ENCODE data around the gene SYNE1. TPM values are rescaled to one million over a fixed set of nuclear protein-coding genes. Genes with fewer than 3 reads are reported as not detected.

The SYNE1 gene
- polyA plus RNA-seq, 1 donor from 2014 or later, result 38.5 TPM

- no peak overlapping the region for H2AFZ ChIP-seq (ENCODE audit: low read depth, low read length)
- no peaks in the 10 kb centered on the region for H4K20me1 ChIP-seq (ENCODE audit: insufficient read depth)
- no peak overlapping the region for H3K27ac ChIP-seq (ENCODE audit: low read length)
Measured at GRCh38 chr6:152461556-152461955, 175.6 kb downstream of the SYNE1 start.

GRCh38 chr6:152458648-152459644, 178.2 kb downstream of the SYNE1 start:
- Histone ChIP-seq H3K27me3 (ENCODE audit: insufficient read depth, low read depth, low read length) (no peaks in the 10 kb centered on the region), H4K20me1 (ENCODE audit: insufficient read depth) (no peaks in the 10 kb centered on the region), H3K27ac (ENCODE audit: low read length) (no peak overlapping the region), H3K79me2 (replicated peaks; ENCODE audit: insufficient read depth, low read length) (no peaks in the 10 kb centered on the region), H3K9ac (ENCODE audit: low read length) (no peak overlapping the region), H2AFZ (ENCODE audit: low read depth, low read length) (no peak overlapping the region), H3K4me3 (ENCODE audit: low read length) (no peak overlapping the region), H3K9me2 (ENCODE audit: insufficient read depth, low read length) (no peaks in the 10 kb centered on the region), H3K36me3 (ENCODE audit: insufficient read depth, low read length) (no peaks in the 10 kb centered on the region), H3K4me2 (ENCODE audit: low read length) (no peak overlapping the region), H3F3A (ENCODE audit: insufficient read depth, low read length, poor library complexity, severe bottlenecking) (no peaks in the 10 kb centered on the region), H3K9me3 (ENCODE audit: low read length) (no peaks in the 10 kb centered on the region)
- no peak for TF ChIP-seq EP300 (conservative IDR thresholded peaks at IDR 0.05; ENCODE audit: poor library complexity, severe bottlenecking)
- no peak for TF ChIP-seq TAF1 (IDR thresholded peaks at IDR 0.05; ENCODE audit: low read depth)
- no peak for TF ChIP-seq MXI1 (conservative IDR thresholded peaks at IDR 0.05; ENCODE audit: poor library complexity, severe bottlenecking)

More at GRCh38 chr6:152461556-152461955, 175.6 kb downstream of the SYNE1 start:
- Histone ChIP-seq H3F3A (ENCODE audit: insufficient read depth, low read length, poor library complexity, severe bottlenecking) (no peaks in the 10 kb centered on the region), H3K4me3 (ENCODE audit: low read length) (no peak overlapping the region), H3K27me3 (ENCODE audit: insufficient read depth, low read depth, low read length) (no peaks in the 10 kb centered on the region), H3K4me2 (ENCODE audit: low read length) (no peak overlapping the region), H3K9ac (ENCODE audit: low read length) (no peak overlapping the region), H3K9me3 (ENCODE audit: low read length) (no peaks in the 10 kb centered on the region), H3K79me2 (replicated peaks; ENCODE audit: insufficient read depth, low read length) (no peaks in the 10 kb centered on the region), H3K36me3 (ENCODE audit: insufficient read depth, low read length) (no peaks in the 10 kb centered on the region), H3K9me2 (ENCODE audit: insufficient read depth, low read length) (no peaks in the 10 kb centered on the region)
- TF ChIP-seq SMC3 (conservative IDR thresholded peaks at IDR 0.05; ENCODE audit: poor library complexity) (no peak), CTCF (IDR thresholded peaks at IDR 0.05; ENCODE audit: poor library complexity, severe bottlenecking) (no peak)

- no peak overlapping the region for H2AFZ ChIP-seq (ENCODE audit: low read depth, low read length)
- H3K4me2 ChIP-seq (ENCODE audit: low read length), result no peak overlapping the region
Measured at GRCh38 chr6:152457949-152458624, 179.1 kb downstream of the SYNE1 start.

More at GRCh38 chr6:152457949-152458624, 179.1 kb downstream of the SYNE1 start:
- Histone ChIP-seq H3F3A (ENCODE audit: insufficient read depth, low read length, poor library complexity, severe bottlenecking) (no peaks in the 10 kb centered on the region), H3K27ac (ENCODE audit: low read length) (no peak overlapping the region), H3K4me3 (ENCODE audit: low read length) (no peak overlapping the region), H3K27me3 (ENCODE audit: insufficient read depth, low read depth, low read length) (no peaks in the 10 kb centered on the region), H3K9me3 (ENCODE audit: low read length) (no peaks in the 10 kb centered on the region), H3K79me2 (replicated peaks; ENCODE audit: insufficient read depth, low read length) (no peaks in the 10 kb centered on the region), H3K36me3 (ENCODE audit: insufficient read depth, low read length) (no peaks in the 10 kb centered on the region), H3K9me2 (ENCODE audit: insufficient read depth, low read length) (no peaks in the 10 kb centered on the region), H3K9ac (ENCODE audit: low read length) (no peak overlapping the region), H4K20me1 (ENCODE audit: insufficient read depth) (no peaks in the 10 kb centered on the region)
- TF ChIP-seq EP300 (conservative IDR thresholded peaks at IDR 0.05; ENCODE audit: poor library complexity, severe bottlenecking) (no peak), SMC3 (conservative IDR thresholded peaks at IDR 0.05; ENCODE audit: poor library complexity) (no peak), EZH2 (IDR thresholded peaks at IDR 0.05; ENCODE audit: borderline replicate concordance, insufficient read depth, low read length, poor library complexity, severe bottlenecking) (no peak), REST (IDR thresholded peaks at IDR 0.05; ENCODE audit: borderline replicate concordance) (no peak), RAD21 (conservative IDR thresholded peaks at IDR 0.05) (no peak), TAF1 (IDR thresholded peaks at IDR 0.05; ENCODE audit: low read depth) (no peak), POLR2AphosphoS5 (IDR thresholded peaks at IDR 0.05) (no peak), CTCF (IDR thresholded peaks at IDR 0.05; ENCODE audit: poor library complexity, severe bottlenecking) (no peak), MXI1 (conservative IDR thresholded peaks at IDR 0.05; ENCODE audit: poor library complexity, severe bottlenecking) (no peak)
